Dermis microvascular lymphatic vessel endothelial cell (primary cell): ENCODE results near the gene MGAT4A. TPM values are rescaled to one million over a fixed set of nuclear protein-coding genes. Genes with fewer than 3 reads are reported as not detected.

Experiments
- DNase-seq, 2 donors: peaks; one replicate each; pipeline versions ENCODE4 v3.0.0 to v3.0.0-alpha.2; 2010; ENCODE audit warnings: low read depth in 2 of 2
- total RNA-seq: library from RNA; depleted of rRNA; stranded (reverse); fragments of >200 nt; gene quantifications from 2 replicates; pipeline ENCODE4 v1.2.1, GENCODE V29; 2014

The MGAT4A gene
- total RNA-seq, 1 donor from 2014 or later = 9.4 TPM

DNA sequence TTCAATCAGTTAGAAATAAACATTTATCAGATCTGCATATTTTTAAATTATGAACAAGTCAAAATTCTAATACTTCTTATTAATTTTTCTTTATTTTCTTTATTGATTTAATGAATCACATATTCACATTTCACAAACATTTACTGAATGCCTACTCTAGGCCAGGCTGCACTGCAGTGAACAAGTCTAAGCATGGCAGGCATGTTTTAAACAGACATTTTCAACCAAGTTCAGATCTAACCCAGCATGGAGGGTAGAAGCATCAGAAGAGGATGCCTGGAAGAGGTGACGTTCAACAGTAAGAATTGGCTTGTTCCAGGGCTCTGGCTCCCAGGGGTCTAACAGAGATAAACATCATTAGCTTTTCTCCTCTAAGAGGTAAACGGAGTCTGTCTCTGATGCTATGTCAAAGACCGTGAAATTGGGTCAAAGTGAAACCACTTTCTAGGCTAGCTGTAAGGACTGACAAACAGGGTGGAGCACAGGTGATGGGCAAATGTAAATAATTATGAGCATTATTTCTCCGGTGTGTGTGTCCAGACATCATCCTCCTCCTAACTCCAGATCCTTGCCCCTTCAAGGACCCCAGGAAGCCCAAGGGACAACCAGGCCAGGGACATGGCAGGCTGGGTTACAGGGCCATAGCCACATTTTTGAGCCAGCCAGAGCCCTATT lies 72.0 kb downstream of the MGAT4A start:
- no peak for DNase-seq

GRCh38 chr2:98656800-98657199 lies 74.1 kb downstream of the MGAT4A start:
- DNase-seq = no peak

DNA sequence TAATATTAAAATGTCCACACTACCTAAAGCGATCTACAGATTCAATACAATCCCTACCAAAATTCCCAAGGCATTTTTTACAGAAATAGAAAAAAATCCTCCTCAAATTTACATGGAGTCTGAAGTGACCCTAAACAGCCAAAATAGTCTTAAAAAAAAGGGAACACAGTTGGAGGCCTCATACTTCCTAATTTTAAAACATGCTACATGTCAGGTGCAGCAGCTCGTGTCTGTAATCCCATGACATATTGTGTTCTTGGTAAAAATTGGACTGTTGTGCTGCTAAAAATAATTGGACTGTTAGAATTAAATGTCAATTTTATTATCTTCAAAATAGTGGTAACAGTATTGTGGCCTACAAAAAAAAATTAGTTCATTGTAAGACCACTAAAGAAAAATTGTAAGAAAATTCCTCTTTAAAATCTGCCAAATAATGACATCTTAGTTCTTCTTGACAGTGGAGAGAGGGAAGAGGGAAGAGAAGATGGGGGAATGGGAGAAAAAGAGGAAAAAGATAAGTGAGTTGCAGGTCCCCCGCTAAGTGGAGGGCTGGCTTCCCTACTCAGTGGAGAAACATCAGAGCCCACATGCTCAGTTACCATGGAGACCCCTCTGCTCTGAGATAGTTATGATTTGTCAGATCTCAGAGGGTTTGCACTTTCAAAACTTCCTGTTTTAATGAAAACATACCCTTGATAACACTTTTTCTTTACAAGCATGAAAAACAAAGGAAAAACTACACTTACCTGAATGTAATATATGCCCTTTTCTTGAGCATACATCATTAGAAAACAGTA lies 76.0 kb downstream of the MGAT4A start:
- peak in 1 of 2 donors; percentile 81 for DNase-seq

DNA sequence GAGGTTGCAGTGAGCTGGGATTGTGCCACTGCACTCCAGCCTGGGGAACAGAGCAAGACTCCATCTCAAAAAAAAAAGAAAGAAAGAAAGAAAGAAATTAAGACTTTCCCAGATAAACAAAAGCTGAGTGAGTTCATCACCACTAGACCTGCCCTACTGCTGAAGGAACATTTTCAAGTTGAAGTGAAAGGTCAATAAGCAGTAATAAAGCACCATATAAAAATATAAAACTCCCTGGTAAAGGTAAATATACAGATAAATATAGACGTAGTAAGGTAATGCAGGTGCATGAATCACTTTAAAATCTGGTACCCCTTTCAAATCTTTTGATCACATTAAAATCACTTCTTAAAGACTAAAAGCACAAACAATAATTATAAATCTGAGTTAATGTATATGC lies 79.9 kb downstream of the MGAT4A start:
- DNase-seq = no peak

DNA sequence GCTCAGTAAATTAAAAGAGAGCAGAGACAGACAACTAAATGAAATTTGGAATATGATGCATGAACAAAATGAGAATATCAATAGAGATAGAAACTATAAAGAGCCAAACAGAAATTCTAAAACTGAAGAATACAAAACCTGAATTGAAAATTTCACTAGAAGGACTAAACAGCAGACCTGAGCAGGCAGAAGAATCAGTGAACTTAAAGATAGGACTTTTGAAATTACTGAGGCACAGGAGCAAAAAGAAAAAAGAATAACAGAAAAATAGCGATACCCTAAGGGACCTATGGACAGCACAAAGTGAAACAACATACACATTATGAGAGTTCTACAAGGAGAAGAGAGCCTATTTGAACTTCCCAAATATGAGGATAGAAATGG lies 80.9 kb downstream of the MGAT4A start:
- DNase-seq = no peak

DNA sequence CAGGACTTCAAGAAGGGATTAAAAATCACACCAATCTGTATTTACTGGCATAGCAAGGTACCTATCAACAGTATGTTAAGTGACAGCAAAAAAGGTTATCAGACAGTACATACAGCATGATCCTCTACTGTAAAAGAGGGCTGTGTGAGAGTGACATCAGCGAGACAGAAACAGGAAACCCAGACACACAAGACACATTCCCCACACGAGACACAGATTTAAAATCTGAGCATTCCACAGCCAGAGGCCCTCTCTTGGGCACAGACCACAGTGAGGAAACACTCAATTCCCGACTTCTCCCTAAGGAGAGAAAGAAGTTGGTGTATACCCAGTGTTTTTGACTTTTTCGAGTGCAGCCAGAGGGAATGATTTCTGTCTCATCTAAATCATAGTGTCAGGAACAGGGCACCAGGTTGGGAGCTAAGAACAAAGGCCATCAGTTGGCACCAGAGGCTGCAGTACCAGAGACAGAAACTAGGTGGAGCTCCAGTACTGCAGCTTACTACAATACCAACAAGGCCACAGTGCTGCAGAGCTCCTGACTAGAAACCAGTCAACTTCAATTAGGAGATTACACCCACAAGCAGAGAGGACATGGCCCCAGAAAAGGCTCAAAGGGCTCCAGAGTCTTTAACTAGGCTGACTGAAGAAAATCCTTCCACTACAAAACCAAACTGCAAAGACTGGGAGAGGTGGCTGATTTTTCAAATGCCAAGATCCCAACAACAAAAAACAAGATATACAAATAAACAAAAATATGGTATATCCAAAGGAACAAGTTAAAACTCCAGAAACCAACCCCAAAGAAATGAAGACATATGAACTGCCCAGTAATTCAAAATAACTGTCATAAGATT lies 81.6 kb downstream of the MGAT4A start:
- peak; percentile 70 to 89 for DNase-seq

DNA sequence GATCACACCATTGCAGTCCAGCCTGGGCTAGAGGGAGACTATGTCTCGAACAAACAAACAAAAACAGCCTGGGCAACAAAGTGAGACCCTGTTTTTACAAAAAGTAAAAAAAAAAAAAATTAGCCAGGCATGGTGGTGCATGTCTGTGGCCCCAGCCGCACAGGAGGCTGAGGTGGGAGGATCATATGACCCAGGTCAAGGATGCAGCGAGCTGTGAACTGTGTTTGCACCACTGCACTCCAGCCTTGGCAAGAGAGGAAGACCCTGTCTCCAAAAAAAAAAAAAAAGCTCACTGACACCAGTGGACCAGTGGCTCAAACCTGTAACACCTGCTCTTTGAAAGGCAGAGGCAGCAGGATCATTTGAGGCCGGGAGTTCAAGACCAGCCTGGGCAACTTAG lies 82.5 kb downstream of the MGAT4A start:
- DNase-seq = no peak

GRCh38 chr2:98647636-98648035 lies 83.3 kb downstream of the MGAT4A start:
- no peak for DNase-seq

- DNase-seq = no peak
Observed at GRCh38 chr2:98643496-98644100, 87.3 kb downstream of the MGAT4A start.

DNA sequence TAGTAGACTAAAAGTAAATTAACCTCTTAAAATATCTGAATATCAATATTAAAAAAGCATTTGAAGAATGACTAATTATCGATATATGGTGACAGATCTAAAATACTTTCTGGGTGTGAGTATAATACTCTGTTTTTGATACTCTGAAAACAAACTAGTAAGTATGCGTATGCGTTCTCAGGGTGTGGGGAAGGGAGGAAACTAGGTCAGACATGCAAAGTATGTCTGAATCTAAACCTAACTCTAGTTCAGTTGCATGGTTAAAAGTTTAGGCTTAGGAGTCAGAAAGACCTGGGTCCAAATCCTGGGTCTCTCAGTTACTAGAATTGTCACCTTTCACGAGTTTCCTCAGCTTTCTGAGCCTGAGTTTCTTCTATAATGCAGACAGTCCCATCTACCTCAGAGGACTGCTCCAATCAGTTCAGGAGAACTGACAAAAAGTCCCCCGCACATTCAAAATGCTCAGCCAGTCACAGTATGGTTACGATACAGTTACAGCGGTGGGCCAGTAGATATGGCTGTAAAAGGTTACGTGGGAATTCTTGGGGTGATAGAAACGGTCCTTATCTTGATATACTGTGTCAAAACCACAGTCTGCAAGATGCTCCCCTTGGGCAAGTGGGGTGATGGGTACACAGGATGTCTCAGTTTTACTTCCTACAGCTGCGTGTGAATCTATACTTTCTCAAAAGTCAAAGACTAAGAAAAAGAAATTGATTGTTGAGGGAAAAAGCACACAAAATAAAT lies 93.4 kb downstream of the MGAT4A start:
- no peak for DNase-seq

GRCh38 chr2:98634406-98635092 lies 96.4 kb downstream of the MGAT4A start:
- peak in 1 of 2 donors; percentile 32 for DNase-seq

- DNase-seq = no peak
Observed at GRCh38 chr2:98632351-98632750, 98.6 kb downstream of the MGAT4A start.

DNA sequence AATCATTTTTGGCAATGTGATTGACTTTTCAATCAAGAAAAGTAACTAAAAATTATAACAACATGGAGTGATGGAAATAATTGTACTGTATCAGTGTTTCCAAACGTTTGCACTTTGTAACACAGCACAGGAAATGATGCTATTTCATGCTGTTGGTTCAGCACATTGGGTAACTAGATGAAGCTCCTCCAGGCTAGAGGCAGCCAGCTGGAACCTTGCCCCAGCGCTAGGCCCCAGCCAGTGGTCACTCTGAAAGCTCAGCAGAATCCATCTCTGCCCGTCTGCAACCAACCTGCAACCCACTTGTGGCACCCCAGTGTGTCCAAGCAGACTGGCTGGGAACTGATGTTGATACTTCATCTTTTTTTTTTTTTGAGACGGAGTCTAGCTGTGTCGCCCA lies 107.3 kb downstream of the MGAT4A start:
- peak; percentile 70 to 90 for DNase-seq

GRCh38 chr2:98617149-98617548 lies 113.8 kb downstream of the MGAT4A start:
- DNase-seq = no peak

DNA sequence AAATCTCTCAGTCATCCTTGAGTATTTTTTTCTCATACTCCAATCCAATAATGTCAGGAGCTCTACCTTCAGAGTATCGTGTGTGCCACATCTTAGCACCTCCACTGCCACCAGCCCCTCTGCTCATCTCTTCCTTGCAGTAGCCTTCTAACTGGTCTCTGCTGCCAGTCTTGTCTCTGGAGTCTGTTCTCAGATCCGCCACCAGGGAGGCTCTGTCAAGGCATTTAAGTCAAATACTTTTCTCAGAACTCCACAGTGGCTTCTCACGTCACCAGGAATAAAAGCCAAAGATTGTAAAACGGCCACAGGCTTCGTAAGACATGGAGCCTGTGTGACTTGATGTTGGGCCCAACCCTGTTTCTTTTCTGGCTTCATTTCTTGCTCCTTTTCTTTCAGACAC lies 115.5 kb downstream of the MGAT4A start:
- no peak for DNase-seq

GRCh38 chr2:98614024-98614739 lies 116.8 kb downstream of the MGAT4A start:
- no peak for DNase-seq

- peak; percentile 30 to 60 for DNase-seq
Observed at GRCh38 chr2:98608962-98609604, 121.8 kb downstream of the MGAT4A start.

- peak; percentile 78 to 95 for DNase-seq
Observed at GRCh38 chr2:98608116-98608961, 122.6 kb downstream of the MGAT4A start, which contains the start of the genes COA5 and UNC50. Gene COA5, minus strand, starts transcription at chr2:98608512. Its CDS starts 107 bp downstream, at chr2:98608405. Gene UNC50, plus strand, starts transcription at chr2:98608589. Its CDS starts 1,171 bp downstream, at chr2:98609760.
